PC-9 (cell line): ENCODE results near the gene BCO1.

Experiments
- CTCF ChIP-seq: fragments of 200-600 bp; sonication (generic); conservative IDR thresholded peaks from 2 replicates; pipeline ENCODE4 v1.6.1; 2017; ENCODE audit warnings: mixed run types, antibody characterized with exemption, mild to moderate bottlenecking, moderate library complexity
- EZH2 ChIP-seq: fragments of 200-600 bp; sonication (generic); IDR thresholded peaks from 2 replicates; pipeline ENCODE4 v1.8.0; 2017; ENCODE audit warnings: antibody characterized with exemption, low read depth

- TF ChIP-seq EZH2, result no peak
- TF ChIP-seq CTCF, result no peak
These were observed 89.1 kb downstream of the BCO1 start for GRCh38 chr16:81327447-81328196.
